LoVo (cell line): ENCODE measurements around the gene COX14.

Source experiments
- DNase-seq: peaks from one replicate; pipeline ENCODE4 v3.0.0-alpha.2; 2016; ENCODE audit warnings: low spot score

The COX14 gene

GRCh38 chr12:50156641-50157040 is 44.6 kb downstream of the COX14 start:
- DNase-seq, result no peak

GRCh38 chr12:50157259-50157658 is 45.2 kb downstream of the COX14 start:
- DNase-seq, result no peak

- DNase-seq, result no peak
Observed at GRCh38 chr12:50160643-50161042, 48.6 kb downstream of the COX14 start.

GRCh38 chr12:50162230-50162629 is 50.2 kb downstream of the COX14 start:
- DNase-seq, result no peak

- DNase-seq, result no peak
Observed at GRCh38 chr12:50164963-50165362, 52.9 kb downstream of the COX14 start.

GRCh38 chr12:50166799-50167048 is 54.7 kb downstream of the COX14 start:
- no peak for DNase-seq

GRCh38 chr12:50167049-50167828 is 55.2 kb downstream of the COX14 start, which contains the start of gene CERS5:
Gene CERS5, minus strand, starts transcription at chr12:50167369. Its CDS starts 72 bp downstream, at chr12:50167297.
- peak; percentile 100 for DNase-seq
